Body of pancreas (tissue), 4 donors: ENCODE results near the gene DLL4. TPM values are rescaled to one million over a fixed set of nuclear protein-coding genes. Genes with fewer than 3 reads are reported as not detected.

Source experiments
- ATAC-seq: fragments of 150-250 bp; one replicate; pipeline ENCODE4 v1.9.1; 2016
- DNase-seq, 4 donors: peaks; one replicate each; pipeline ENCODE4 v3.0.0-alpha.2; 2019
- H3K27ac ChIP-seq, 4 donors: fragments of 200-600 bp; sonication (generic); 1 replicate in 3 of 4; 2 replicates in 1 of 4; pipeline versions ENCODE4 v1.5.1 to v1.6.1; 2016 to 2019; ENCODE audit warnings: mild to moderate bottlenecking in 1 of 4, mixed read lengths in 1 of 4, moderate library complexity in 1 of 4
- H3K27me3 ChIP-seq, 2 donors: fragments of 200-600 bp; sonication (generic); one replicate each; pipeline ENCODE4 v1.6.0; 2016; ENCODE audit warnings: mild to moderate bottlenecking in 1 of 2
- H3K36me3 ChIP-seq, 2 donors: fragments of 200-600 bp; sonication (generic); replicated peaks in 1 of 2; 2 replicates each; pipeline ENCODE4 v1.5.1; 2016; ENCODE audit warnings: low read depth in 2 of 2; ENCODE audit not compliant: insufficient read depth in 1 of 2
- H3K4me1 ChIP-seq: fragments of 200-600 bp; sonication (generic); one replicate; pipeline ENCODE4 v1.6.0; 2016
- H3K4me3 ChIP-seq, 2 donors: fragments of 200-600 bp; sonication (generic); 1 replicate in 1 of 2; 2 replicates in 1 of 2; pipeline ENCODE4 v1.5.1; 2016 to 2019
- H3K9me3 ChIP-seq, 3 donors: fragments of 200-600 bp; sonication (generic); 1 replicate in 2 of 3; 2 replicates in 1 of 3; pipeline ENCODE4 v1.5.1; 2016
- POLR2A ChIP-seq, 3 donors: fragments of 450-650 bp; IDR thresholded peaks; one replicate each; pipeline ENCODE4 v1.6.1; 2016; ENCODE audit warnings: antibody characterized with exemption in 3 of 3, mild to moderate bottlenecking in 2 of 3
- WGBS, 2 donors: methylation state at CpG; one replicate each; pipeline ENCODE4 v1.1.5; 2017; 5-methylcytosine and 5-hydroxymethylcytosine counted together
- intact Hi-C: fragments of 100-400 bp; cut with DNase I; formaldehyde crosslinking; loops from one replicate; pipeline ENCODE4 v1.15.1; 2023
- total RNA-seq, 2 donors: library from RNA; depleted of rRNA; stranded (reverse); fragments of >200 nt; gene quantifications; one replicate each; pipeline ENCODE4 v1.1.0, GENCODE V29; 2016
- TF ChIP-seq, protein P1 (sequence below), 7 experiments: fragments of 450-650 bp in 4 of 7; fragments of 200-600 bp in 3 of 7; sonication (generic) in 3 of 7; IDR thresholded peaks; one replicate each; pipeline ENCODE4 v1.5.1; 2016 to 2019; ENCODE audit warnings: antibody characterized with exemption in 7 of 7

Gene DLL4
- total RNA-seq, 2 donors from 2014 or later = 0.33 to 3.6 TPM

GRCh38 chr15:40906991-40907802 lies 21.9 kb upstream of the DLL4 start:
- intact Hi-C loops = no loop called here
- TF ChIP-seq, protein P1, sequence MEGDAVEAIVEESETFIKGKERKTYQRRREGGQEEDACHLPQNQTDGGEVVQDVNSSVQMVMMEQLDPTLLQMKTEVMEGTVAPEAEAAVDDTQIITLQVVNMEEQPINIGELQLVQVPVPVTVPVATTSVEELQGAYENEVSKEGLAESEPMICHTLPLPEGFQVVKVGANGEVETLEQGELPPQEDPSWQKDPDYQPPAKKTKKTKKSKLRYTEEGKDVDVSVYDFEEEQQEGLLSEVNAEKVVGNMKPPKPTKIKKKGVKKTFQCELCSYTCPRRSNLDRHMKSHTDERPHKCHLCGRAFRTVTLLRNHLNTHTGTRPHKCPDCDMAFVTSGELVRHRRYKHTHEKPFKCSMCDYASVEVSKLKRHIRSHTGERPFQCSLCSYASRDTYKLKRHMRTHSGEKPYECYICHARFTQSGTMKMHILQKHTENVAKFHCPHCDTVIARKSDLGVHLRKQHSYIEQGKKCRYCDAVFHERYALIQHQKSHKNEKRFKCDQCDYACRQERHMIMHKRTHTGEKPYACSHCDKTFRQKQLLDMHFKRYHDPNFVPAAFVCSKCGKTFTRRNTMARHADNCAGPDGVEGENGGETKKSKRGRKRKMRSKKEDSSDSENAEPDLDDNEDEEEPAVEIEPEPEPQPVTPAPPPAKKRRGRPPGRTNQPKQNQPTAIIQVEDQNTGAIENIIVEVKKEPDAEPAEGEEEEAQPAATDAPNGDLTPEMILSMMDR (IDR thresholded peaks at IDR 0.05) = no peak
- TF ChIP-seq POLR2A (IDR thresholded peaks at IDR 0.05) = no peak
- peak overlapping the region; percentile 86 to 92 (median 88) for H3K27ac ChIP-seq
- peak; percentile 43 to 64 (median 52) for DNase-seq
- H3K9me3 ChIP-seq = no peaks in the 10 kb centered on the region
- H3K4me3 ChIP-seq = no peak overlapping the region
- WGBS, 2 donors = 28 to 47% methylated on average over 19 to 21 of the region's 22 CpGs
- ATAC-seq = no peak
- H3K4me1 ChIP-seq = peaks cover 36% of the 10 kb centered on the region
- H3K36me3 ChIP-seq = peaks cover 0 to 4% of the 10 kb centered on the region in 2 donors
- no peaks in the 10 kb centered on the region for H3K27me3 ChIP-seq

- H3K27me3 ChIP-seq = no peaks in the 10 kb centered on the region
- DNase-seq (no peak), ATAC-seq (no peak)
- no peak overlapping the region for H3K4me3 ChIP-seq
- no peak overlapping the region for H3K27ac ChIP-seq
- no peaks in the 10 kb centered on the region for H3K9me3 ChIP-seq
- H3K36me3 ChIP-seq = peaks cover 0 to under 1% of the 10 kb centered on the region in 2 donors
- 56 to 65% methylated on average over 6 to 7 of the region's 7 CpGs for WGBS, 2 donors
- H3K4me1 ChIP-seq = peaks cover 36% of the 10 kb centered on the region
- TF ChIP-seq, protein P1 (IDR thresholded peaks at IDR 0.05) = no peak
- no peak for TF ChIP-seq POLR2A (IDR thresholded peaks at IDR 0.05)
- intact Hi-C loops = no loop called here
Measured at GRCh38 chr15:40908095-40908494, 21.0 kb upstream of the DLL4 start.

GRCh38 chr15:40909662-40910630 lies 19.2 kb upstream of the DLL4 start:
- ATAC-seq (no peak), DNase-seq (peak; percentile 24 to 53 (median 40))
- intact Hi-C loops = no loop called here
- TF ChIP-seq, protein P1 (IDR thresholded peaks at IDR 0.05) = no peak
- no peak for TF ChIP-seq POLR2A (IDR thresholded peaks at IDR 0.05)
- Histone ChIP-seq H3K27me3 (no peaks in the 10 kb centered on the region), H3K27ac (no peak overlapping the region), H3K9me3 (no peaks in the 10 kb centered on the region), H3K4me3 (no peak overlapping the region), H3K4me1 (peaks cover 27% of the 10 kb centered on the region), H3K36me3 (no peaks in the 10 kb centered on the region)
- WGBS, 2 donors = 62 to 64% methylated on average over 16 to 17 of the region's 17 CpGs

DNA sequence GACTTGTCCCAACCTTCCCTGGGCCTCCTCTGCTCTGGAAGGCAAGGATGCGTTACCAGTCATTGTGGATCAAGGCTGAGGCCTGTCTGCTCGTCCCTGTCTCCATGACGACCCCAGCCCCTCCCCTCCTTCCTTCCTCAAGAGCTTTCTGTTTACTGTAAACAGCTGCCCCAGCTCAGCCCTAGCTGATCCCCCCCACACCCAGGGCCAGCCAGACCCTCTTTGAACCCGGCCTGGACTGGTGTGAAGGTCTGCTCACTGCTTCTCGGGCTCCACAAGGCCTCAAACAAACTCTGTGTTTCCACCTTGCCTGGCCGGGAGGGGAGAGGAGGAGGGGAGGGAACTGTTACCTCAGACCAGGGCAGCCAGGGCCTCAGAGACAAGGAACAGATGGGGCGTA lies 18.0 kb upstream of the DLL4 start:
- ATAC-seq (no peak), DNase-seq (no peak)
- no peaks in the 10 kb centered on the region for H3K9me3 ChIP-seq
- H3K36me3 ChIP-seq = no peaks in the 10 kb centered on the region
- peaks cover 20% of the 10 kb centered on the region for H3K4me1 ChIP-seq
- no peak overlapping the region for H3K27ac ChIP-seq
- 77 to 85% methylated on average over 7 of the region's 7 CpGs for WGBS, 2 donors
- no peak for TF ChIP-seq POLR2A (IDR thresholded peaks at IDR 0.05)
- TF ChIP-seq, protein P1 (IDR thresholded peaks at IDR 0.05) = no peak
- intact Hi-C loops = no loop called here
- H3K27me3 ChIP-seq = no peaks in the 10 kb centered on the region
- H3K4me3 ChIP-seq = no peak overlapping the region
